Activated CD4-positive, alpha-beta T cell treated with anti-CD3 and anti-CD28 coated beads, Interleukin-10, Interleukin-2, amounts not matched to agents 100 ng/mL and 50 ng/mL, durations not matched to agents 16 hours and 8 hours (primary cell): Measurements from ENCODE around the gene VMP1.
A peak's percentile ranks its signal among the peaks of the same experiment; 100 is the strongest.
"Not testable (repeated sequence)": the region's sequence is repeated elsewhere in the genome, so short reads cannot be mapped to it uniquely, and the experiment has no call there.

Source experiments
- DNase-seq: peaks from one replicate; pipeline ENCODE4 v3.0.0-alpha.2; 2020

Gene VMP1

DNA sequence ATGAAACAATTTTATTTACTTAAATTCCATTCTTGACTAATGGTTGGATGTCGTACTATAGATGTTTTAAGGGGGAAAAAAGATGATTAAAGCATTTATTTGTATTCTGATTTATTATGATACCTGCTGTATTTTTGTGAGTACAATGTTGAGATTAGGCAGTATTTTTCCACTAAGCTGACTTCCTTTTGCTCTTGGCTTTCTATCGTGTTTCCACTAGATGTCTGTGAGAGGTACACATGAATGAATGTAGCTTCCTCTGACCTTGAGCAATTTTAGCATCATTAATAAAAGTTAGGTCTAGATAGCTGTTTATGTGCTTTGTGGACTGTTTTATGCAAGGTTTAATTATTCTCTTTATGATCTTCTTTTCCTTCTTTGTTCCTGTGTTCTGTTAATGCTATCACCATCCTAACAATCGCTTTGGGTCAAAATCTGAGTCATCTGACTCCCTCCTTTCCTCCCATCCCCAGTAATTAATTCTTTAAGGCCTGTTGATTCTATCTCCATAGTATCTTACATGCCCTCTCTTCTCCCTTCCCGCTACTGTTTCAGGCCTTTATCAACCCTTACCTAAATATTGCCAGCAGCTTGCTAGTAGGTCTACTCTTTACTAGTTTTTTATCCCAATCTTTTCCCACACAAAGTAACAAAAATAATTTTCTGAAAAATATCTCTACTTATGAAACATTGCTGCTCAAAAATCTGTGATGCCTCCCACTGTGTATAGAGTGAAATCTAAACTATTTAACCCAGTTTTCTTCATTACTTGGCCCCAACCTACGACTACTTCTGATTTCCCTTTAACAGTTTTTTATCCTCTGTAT, 76.0 kb downstream of the VMP1 start:
- DNase-seq = peak; percentile 62

DNA sequence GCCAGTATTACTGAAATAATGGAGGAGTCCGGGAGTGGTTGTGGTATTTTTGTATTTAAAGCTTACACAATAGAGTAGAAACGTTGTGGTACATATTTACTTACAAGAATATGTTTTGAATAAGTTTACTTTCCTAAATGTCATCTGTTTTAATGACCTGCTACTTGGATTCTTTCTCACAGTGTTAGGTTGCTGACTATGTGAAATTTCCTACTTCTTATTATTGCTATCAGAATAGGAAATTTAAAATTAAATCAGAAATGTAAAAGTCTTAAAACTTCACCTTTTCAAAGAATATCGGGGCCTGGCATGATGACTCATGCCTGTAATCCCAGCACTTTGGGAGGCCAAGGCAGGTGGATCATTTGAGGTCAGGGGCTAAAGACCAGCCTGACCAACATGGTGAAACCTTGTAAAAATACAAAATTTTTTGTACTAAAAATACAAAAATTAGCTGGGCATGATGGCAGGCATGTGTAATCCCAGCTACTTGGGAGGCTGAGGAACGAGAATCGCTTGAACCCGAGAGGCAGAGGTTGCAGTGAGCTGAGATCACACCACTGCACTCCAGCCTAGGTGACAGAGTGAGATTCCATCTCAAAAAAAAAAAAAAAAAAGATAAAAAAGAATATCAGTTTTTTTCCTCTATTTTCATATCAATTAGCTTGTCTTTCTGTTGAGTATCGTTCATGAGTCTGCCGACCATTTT, 77.8 kb downstream of the VMP1 start:
- DNase-seq = peak; percentile 60

DNA sequence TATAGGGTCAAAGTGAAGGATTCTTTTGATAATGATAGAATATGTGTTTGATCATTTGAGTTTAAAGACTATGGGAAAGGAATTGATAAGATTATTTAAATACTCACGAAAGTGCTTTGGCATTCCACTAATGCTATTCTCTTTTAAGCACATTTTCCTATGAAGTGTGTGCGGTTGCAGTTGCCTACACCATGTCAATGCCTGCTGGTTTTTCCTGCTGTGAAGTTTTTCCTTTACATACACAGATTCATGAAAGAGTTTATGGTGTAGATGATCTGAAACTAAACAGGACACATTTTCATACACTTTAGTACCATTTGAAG, 78.7 kb downstream of the VMP1 start:
- no peak for DNase-seq

DNA sequence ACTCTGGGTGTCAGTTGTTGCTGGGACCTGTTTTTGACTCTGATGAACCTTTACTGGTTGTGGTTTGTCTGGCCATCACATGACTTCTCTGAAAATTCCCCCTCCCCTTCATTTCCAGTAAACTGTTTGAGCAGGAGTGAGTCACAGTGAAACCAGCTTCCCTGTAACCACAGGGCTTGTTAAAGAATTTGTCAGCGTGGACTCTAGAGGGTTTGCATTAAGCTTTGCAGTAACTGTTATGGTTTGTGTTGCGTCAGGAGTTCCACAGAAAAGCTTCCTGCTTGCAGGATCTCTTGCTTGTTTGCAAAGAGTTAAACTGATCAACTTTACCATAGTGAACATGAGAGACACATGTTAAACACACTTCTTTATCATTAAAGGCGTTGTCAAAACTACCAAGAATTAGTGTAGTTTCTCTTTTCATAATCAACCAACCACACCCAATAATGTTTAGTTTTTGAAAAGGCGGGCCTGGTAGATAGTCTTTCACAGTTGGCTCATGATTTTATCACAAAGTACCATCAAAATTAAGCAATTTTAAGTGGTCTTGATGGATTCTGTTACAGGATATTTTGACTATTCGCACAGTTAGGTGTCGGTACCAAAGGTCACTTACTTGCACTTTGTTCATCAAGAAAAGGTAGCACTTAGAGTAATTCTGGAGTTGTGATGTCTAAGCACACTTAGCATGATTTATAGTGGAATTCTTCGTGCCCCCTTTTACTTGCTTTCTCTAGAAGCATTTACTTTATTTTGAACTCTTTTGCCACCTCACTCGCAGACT, 79.3 kb downstream of the VMP1 start:
- peak; percentile 99 for DNase-seq

DNA sequence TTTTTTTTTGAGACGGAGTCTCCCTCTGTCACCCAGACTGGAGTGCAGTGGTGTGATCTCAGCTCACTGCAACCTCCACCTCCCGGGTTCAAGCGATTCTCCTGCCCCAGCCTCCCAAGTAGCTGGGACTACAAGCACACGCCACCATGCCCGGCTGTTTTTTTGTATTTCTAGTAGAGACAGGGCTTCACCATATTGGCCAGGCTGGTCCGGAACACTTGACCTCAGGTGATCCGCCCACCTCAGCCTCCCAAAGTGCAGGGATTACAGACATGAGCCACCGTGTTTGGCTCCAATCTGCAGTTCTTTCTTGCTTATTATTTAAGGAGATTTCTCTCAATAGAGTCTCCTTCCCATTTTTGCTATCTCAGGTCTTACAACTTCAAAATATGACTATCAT, 82.4 kb downstream of the VMP1 start:
- DNase-seq = not testable (repeated sequence)

DNA sequence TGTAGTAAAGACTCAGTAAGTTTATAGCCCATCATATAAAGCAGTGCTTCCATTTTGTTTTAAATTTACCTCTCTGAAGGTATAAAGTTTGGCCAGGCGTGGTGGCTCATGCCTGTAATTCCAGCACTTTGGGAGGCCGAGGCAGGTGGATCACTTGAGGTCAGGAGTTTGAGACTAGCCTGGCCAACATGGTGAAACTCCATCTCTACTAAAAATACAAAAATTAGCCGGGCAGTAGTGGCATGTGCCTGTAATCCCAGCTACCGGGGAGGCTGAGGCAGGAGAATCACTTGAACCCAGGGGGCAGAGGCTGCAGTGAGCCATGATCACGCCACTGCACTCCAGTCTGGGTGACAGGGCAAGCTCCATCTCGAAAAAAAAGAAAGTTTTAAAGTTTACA, 83.0 kb downstream of the VMP1 start:
- not testable (repeated sequence) for DNase-seq

DNA sequence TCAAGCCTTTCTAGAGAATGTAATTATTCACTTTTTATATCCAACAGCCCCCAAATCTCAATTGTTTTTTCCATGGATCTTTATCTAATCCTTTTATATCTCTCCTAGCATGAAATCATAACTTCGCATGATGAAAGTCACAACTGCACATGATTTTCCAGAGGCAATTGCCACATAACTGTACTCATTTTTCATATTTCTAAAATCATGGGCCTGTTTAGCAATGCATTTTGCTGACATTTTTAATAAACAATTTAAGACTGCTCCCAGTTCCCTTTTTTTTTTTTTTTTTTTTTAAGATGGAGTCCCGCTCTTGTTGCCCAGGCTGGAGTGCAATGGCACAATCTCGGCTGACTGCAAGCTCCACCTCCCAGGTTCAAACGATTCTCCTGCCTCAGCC, 83.5 kb downstream of the VMP1 start:
- DNase-seq = no peak

DNA sequence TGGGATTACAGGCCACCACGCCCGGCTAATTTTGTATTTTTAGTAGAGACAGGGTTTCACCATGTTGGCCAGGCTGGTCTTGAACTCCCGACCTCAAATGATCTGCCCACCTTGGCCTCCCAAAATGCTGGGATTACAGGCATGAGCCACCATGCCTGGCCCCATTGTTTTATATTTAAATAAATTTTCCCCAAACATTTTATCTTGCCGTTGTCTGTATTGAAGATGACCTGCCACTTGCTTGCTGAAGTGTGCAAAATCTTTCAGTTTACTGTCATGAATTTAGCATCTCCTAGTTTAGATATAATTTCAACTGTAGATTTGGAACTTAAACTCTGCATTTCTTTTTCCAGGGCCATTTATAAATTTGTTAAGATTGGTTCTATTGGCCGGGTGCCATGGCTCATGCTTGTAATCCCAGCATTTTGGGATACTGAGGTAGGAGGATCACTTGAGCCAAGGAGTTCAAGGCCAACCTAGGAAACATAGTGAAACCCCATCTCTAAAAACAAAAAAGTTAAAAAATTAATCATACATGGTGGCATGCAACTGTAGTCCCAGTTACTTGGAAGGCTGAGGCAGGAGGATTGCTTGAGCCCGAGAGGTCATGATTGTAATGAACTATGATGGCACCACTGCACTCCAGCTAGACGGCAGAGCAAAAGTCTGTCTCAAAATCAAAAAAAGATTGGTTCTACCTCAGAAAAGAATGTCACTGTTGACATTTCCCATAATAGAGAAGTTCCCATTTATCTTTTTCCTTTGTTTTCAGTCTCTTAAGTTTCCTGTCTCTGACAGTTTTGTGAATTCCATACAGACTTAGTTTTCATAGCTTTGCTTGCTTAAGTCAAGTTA, 84.4 kb downstream of the VMP1 start:
- no peak for DNase-seq

DNA sequence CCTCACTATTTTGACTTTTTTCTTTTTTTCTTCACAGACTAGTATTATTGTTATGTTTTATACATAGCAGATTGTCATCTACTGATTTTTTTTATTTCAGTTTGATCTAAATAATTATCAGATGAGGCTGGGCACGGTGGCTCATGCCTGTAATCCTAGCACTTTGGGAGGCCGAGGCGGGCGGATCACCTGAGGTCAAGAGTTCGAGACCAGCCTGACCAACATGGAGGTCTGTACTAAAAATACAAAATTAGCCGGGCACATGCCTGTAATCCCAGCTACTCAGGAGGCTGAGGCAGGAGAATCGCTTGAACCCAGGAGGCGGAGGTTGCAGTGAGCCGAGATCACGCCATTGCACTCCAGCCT, 85.0 kb downstream of the VMP1 start:
- DNase-seq = not testable (repeated sequence)

DNA sequence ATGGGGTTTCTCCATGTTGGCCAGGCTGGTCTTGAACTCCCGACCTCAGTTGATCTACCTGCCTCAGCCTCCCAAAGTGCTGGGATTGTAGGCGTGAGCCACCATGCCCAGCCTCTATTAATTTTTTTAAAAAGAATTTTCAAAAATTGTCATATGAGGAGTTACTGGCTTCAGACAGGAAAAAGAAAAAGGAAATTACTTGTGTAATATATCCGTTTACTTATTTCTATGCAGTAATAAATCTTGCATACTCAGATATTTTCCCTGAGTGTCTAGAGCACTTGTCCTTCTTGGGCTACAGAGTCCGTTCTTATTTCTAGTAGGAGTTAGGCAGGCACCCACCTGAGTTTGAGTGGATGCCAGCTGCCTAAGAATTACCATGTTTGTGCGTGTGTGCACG, 85.8 kb downstream of the VMP1 start:
- no peak for DNase-seq

DNA sequence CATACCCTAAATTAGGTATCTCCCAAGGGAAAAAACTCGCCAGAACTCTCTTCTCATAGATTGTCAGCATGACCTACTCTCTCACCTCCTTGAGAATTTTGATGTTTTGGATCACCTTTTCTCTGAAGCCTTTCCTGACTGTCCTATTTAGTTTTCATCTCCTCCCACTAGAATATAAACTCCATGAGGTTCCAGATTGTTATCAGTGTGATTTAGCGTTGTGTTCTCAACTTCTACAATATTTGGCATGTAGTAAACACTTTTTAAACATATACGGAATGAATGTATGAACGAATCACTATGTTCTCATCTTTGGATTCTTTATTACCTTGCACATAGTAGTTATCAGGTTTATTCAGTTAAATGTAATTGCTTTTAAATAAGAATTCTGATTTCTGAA, 88.7 kb downstream of the VMP1 start:
- no peak for DNase-seq

DNA sequence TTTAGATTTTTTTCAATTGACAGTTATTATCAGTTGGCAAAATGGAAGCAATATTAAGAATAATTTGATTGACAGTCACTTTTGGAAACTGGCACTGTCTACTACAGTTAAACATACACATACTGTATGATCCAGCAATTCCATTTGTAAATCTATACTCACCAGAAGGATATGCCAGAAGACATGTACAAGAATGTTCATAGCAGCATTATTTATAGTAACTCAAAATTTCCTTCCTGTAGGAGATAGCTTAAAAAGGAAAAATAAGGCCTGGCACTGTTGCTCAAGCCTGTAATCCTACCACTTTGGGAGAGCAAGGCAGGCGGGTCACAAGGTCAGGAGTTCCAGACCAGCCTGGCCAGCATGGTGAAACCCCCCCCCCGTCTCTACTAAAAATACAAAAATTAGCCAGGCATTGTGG, 89.3 kb downstream of the VMP1 start:
- DNase-seq = no peak

DNA sequence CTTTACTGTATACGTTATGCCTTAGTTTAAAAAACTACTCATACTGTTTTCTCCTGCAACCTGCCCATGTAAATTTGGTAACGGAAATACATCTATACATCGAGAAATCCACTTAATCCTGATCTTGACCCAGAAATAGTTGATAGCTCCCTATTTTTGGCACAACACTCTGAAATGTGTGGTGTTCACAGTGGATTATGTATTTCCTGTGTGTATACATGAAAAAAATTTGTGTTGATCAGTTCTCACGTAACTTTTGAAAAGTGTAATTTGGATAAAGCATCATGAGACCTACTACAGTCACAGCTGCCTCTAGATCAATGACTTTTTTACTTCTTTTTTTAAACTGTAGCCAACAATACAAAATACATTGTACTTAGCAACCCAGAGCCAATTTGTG, 90.7 kb downstream of the VMP1 start:
- DNase-seq = no peak

DNA sequence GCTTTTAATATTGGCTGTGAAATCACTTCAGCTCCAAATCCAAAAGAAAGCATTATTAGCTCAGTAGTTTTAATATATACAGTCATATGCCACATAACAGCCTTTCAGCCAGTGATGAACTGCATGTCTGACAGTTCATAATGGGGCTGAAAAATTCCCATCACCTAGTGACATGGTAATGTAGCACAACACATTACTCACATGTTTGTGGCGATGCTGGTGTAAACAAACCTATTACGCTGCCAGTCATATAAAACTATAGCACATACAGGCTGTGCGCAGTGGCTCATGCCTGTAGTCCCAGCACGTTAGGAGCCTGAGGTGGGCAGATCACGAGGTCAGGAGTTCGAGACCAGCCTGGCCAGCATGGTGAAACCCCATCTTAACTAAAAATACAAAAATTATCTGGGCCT, 93.1 kb downstream of the VMP1 start:
- DNase-seq = peak; percentile 50

DNA sequence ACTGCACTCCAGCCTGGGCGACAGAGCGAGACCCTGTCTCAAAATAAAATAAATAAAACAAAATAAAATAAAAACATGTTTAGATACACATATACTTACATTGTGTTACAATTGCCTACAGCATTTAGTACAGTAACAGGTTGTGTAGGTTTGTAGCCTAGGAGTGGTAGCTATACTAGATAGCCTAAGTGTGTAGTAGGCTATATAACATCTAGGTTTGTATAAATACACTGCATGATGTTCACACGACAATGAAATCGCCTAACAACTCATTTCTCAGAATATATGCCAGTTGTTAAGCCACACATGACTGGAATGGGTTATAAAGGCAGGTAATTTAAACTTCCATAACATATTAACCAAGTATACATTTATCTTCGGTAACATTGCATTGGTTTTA, 94.7 kb downstream of the VMP1 start:
- DNase-seq = no peak

DNA sequence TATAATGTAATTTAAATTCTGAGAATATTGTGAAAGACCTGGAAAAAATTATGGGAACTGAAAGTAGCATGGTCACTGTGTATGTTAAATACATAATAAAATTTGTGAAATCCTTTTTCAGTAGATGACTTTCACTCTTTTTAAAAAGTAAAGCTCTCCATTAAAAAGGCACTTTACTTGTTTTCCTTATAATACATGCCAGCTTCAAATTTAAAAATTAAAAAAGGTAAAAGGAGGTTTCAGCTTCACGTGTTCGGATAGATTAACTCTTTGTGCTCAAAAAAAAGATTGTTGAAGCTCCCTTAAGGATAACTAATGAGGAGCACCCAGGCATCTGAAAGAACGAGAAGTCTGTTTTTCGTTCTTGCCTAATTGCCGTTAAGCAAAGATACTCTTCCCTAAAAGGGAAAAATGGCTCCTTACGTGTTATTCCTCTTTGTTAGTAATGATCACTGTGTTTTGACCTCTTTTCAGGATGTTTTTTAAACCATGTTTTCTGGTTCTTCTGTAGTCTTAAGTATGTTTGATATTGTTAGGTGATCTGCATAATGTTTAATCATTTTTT, 97.5 kb downstream of the VMP1 start:
- DNase-seq = no peak

DNA sequence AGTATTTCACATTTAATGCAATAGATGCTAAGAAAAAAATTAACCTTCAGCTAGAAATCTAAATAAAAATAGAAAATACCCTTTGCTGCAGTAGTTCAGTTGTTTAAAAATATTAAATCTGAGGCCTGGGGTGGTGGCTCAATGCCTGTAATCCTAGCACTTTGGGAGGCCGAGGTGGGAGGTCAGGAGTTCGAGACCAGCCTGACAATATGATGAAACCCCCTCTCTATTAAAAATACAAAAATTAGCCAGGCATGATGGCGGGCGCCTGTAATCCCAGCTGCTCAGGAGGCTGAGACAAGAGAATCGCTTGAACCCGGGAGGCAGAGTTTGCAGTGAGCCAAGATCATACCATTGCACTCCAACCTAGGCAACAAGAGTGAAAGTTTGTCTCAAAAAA, 98.9 kb downstream of the VMP1 start:
- not testable (repeated sequence) for DNase-seq

DNA sequence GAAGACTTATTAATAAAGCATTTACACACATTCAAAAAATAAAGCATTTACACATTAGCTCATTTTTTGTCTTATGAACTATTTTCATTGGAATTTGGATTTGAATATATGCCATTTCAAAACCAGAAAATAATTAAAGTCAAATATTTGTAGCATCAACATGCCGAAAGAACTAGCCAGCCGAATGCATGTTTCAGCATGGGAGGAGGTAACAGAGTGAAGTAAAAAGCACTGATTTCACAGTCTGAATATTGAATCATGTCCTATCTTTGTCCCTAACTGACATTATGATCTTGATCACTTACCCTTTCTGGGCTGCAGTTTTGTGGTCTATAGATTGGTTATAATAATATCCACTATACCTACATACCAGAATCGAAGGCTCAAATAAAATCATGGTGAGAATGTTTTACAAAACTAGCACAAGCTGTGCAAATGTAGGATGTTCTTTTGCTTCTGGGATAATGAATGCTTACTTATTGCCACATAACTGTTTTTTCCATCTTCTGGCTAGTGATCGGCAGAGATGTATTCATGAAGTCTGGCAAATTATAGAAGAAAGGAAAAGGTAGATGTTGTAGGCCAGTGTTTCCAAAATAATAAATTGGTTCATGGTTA, 100.5 kb downstream of the VMP1 start:
- no peak for DNase-seq

DNA sequence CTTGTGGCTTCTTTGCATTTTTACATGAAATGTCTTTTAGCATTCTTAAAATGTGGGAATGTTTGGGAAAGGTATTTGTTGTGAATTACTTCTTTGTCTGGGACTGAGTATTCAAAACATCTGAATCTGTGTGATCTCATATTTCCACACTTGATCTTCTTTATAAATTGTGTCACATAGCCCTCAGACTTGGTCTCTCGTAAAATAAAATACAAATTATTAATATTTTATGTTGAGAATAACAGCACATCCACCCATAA, 103.4 kb downstream of the VMP1 start:
- no peak for DNase-seq

DNA sequence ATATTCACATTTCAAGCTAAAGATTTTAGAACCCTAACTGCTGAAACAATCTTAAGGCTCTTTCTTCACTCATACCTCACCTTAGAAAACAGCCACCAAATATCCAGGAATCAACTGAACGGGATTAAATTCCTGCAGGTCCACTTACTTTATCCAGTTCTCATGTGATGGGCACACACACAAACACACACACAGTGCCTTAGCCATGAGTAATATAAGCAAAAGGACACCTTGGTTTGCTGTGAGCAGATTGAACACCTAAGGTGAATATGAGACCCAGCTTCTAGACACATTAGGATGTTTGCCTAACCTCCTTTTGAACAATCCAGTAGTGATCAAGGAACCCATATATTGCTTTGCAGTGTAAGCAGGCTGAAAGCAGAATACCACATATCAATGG, 103.8 kb downstream of the VMP1 start:
- DNase-seq = no peak

DNA sequence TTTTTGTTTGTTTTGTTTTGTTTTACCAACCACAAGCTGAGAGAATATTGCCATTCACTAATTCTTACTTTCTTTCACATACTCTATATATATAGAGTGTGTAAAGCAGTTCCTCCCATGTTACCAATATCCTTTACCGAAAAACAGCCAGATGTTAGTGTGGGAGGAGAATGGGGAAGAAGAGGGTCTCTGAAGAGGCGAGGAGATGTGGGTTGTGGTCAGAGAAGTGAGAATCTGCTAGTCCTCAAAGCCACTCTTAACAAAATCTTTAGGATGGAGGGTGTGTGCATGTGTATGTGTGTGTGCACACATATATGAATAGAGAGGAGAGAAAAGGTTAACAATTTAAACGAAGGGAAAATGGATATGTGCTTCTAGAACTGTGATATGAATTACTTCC, 104.7 kb downstream of the VMP1 start:
- DNase-seq = no peak

DNA sequence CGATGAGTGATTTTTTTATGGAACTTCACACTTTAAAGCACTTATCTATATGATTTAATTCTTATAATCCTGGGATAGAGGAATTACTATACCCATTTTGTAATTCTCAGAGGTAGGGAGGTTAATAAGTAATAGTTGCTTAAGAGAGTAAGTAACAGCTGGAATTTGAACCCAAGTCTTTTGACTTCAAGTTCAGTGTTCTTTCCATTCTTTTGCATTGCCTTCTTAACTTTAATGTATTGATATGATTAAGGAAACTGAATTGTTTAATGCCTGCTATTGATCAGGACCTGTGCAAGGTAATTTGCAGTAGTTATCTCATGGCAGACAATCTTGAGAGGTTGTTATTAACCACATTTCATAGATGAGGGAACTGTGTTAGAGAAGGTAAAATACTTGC, 106.8 kb downstream of the VMP1 start:
- no peak for DNase-seq

DNA sequence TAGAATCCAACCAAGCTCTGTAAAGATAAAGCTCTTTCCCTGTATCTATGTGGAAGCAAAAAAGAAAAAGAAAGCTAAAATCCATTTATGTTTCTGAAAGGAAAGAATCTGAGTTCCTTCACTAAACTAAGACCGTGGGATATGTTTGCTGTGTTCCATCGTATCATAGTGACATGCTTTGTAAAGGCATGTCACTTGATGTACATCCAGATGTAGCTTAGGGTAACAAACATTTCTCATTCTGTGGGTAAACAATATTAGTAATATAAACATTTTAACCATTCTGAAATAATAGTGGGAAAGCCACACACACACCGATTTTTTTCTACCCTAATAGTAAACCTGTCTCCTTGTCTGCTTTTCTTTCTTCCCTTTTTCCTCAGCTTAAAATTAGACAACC, 107.2 kb downstream of the VMP1 start:
- DNase-seq = no peak
